ENCODE data around the gene PTMS.

Gene PTMS

GRCh38 chr12:6759741-6760140 is 6.4 kb upstream of the PTMS start:
- no peak for TF ChIP-seq POU2F2 (IDR thresholded peaks at IDR 0.05; ENCODE audit: low read depth, low read length)
- no peak for TF ChIP-seq POLR2A (IDR thresholded peaks at IDR 0.05; ENCODE audit: low read depth, low read length)
- no peak for TF ChIP-seq PAX5 (IDR thresholded peaks at IDR 0.05; ENCODE audit: insufficient read depth, low read length, severe bottlenecking)
- TF ChIP-seq POLR2AphosphoS5 (IDR thresholded peaks at IDR 0.05; ENCODE audit: low read depth, low read length), result no peak
- TF ChIP-seq SPI1 (IDR thresholded peaks at IDR 0.05; ENCODE audit: low read depth, low read length), result no peak
- TF ChIP-seq TAF1 (IDR thresholded peaks at IDR 0.05; ENCODE audit: low read depth, low read length), result no peak
- FAIRE-seq (no peak), DNase-seq (ENCODE audit: insufficient read length, low spot score) (no peak)

GRCh38 chr12:6763380-6763779 is 2.8 kb upstream of the PTMS start:
- FAIRE-seq (no peak), DNase-seq (ENCODE audit: insufficient read length, low spot score) (no peak)
- no peak for TF ChIP-seq SPI1 (IDR thresholded peaks at IDR 0.05; ENCODE audit: low read depth, low read length)
- no peak for TF ChIP-seq TAF1 (IDR thresholded peaks at IDR 0.05; ENCODE audit: low read depth, low read length)
- no peak for TF ChIP-seq POLR2AphosphoS5 (IDR thresholded peaks at IDR 0.05; ENCODE audit: low read depth, low read length)
- TF ChIP-seq POLR2A (IDR thresholded peaks at IDR 0.05; ENCODE audit: low read depth, low read length), result no peak
- TF ChIP-seq PAX5 (IDR thresholded peaks at IDR 0.05; ENCODE audit: insufficient read depth, low read length, severe bottlenecking), result no peak
- no peak for TF ChIP-seq POU2F2 (IDR thresholded peaks at IDR 0.05; ENCODE audit: low read depth, low read length)

GRCh38 chr12:6764011-6764828 is 1.9 kb upstream of the PTMS start:
- DNase-seq (ENCODE audit: insufficient read length, low spot score) (peak; percentile 90), FAIRE-seq (peak; percentile 97)
- no peak for TF ChIP-seq TAF1 (IDR thresholded peaks at IDR 0.05; ENCODE audit: low read depth, low read length)
- no peak for TF ChIP-seq POLR2AphosphoS5 (IDR thresholded peaks at IDR 0.05; ENCODE audit: low read depth, low read length)
- TF ChIP-seq POU2F2 (IDR thresholded peaks at IDR 0.05; ENCODE audit: low read depth, low read length), result peak; percentile 64; the same call in 1 of the 2 replicates

GRCh38 chr12:6765048-6765633 is 1.0 kb upstream of the PTMS start:
- FAIRE-seq, result no peak
- no peak for TF ChIP-seq TAF1 (IDR thresholded peaks at IDR 0.05; ENCODE audit: low read depth, low read length)
- no peak for TF ChIP-seq SPI1 (IDR thresholded peaks at IDR 0.05; ENCODE audit: low read depth, low read length)
- TF ChIP-seq POLR2AphosphoS5 (IDR thresholded peaks at IDR 0.05; ENCODE audit: low read depth, low read length), result no peak
- TF ChIP-seq PAX5 (IDR thresholded peaks at IDR 0.05; ENCODE audit: insufficient read depth, low read length, severe bottlenecking), result no peak
- no peak for TF ChIP-seq POLR2A (IDR thresholded peaks at IDR 0.05; ENCODE audit: low read depth, low read length)
- no peak for TF ChIP-seq POU2F2 (IDR thresholded peaks at IDR 0.05; ENCODE audit: low read depth, low read length)
- no peak for DNase-seq (ENCODE audit: insufficient read length, low spot score)

GRCh38 chr12:6766651-6767349 is 637 bp downstream of the PTMS start:
- no peak for DNase-seq (ENCODE audit: insufficient read length, low spot score)
- peak; percentile 91 for FAIRE-seq
- TF ChIP-seq POU2F2 (IDR thresholded peaks at IDR 0.05; ENCODE audit: low read depth, low read length) (no peak), PAX5 (IDR thresholded peaks at IDR 0.05; ENCODE audit: insufficient read depth, low read length, severe bottlenecking) (peak; percentile 52)

GRCh38 chr12:6767353-6768319 is 1.5 kb downstream of the PTMS start:
- no peak for DNase-seq (ENCODE audit: insufficient read length, low spot score)
- FAIRE-seq, result peak; percentile 85

GRCh38 chr12:6768437-6768914 is 2.3 kb downstream of the PTMS start:
- TF ChIP-seq POLR2AphosphoS5 (IDR thresholded peaks at IDR 0.05; ENCODE audit: low read depth, low read length), result no peak
- no peak for TF ChIP-seq SPI1 (IDR thresholded peaks at IDR 0.05; ENCODE audit: low read depth, low read length)
- no peak for TF ChIP-seq PAX5 (IDR thresholded peaks at IDR 0.05; ENCODE audit: insufficient read depth, low read length, severe bottlenecking)
- TF ChIP-seq POU2F2 (IDR thresholded peaks at IDR 0.05; ENCODE audit: low read depth, low read length), result no peak
- no peak for TF ChIP-seq POLR2A (IDR thresholded peaks at IDR 0.05; ENCODE audit: low read depth, low read length)
- no peak for TF ChIP-seq TAF1 (IDR thresholded peaks at IDR 0.05; ENCODE audit: low read depth, low read length)
- FAIRE-seq (no peak), DNase-seq (ENCODE audit: insufficient read length, low spot score) (no peak)

More at GRCh38 chr12:6767353-6768319, 1.5 kb downstream of the PTMS start:
- no peak for TF ChIP-seq SPI1 (IDR thresholded peaks at IDR 0.05; ENCODE audit: low read depth, low read length)
- TF ChIP-seq POLR2A (IDR thresholded peaks at IDR 0.05; ENCODE audit: low read depth, low read length), result no peak
- no peak for TF ChIP-seq PAX5 (IDR thresholded peaks at IDR 0.05; ENCODE audit: insufficient read depth, low read length, severe bottlenecking)
- TF ChIP-seq POLR2AphosphoS5 (IDR thresholded peaks at IDR 0.05; ENCODE audit: low read depth, low read length), result no peak
- TF ChIP-seq POU2F2 (IDR thresholded peaks at IDR 0.05; ENCODE audit: low read depth, low read length), result no peak
- no peak for TF ChIP-seq TAF1 (IDR thresholded peaks at IDR 0.05; ENCODE audit: low read depth, low read length)

- TF ChIP-seq POU2F2 (IDR thresholded peaks at IDR 0.05; ENCODE audit: low read depth, low read length) (no peak), SPI1 (IDR thresholded peaks at IDR 0.05; ENCODE audit: low read depth, low read length) (no peak), PAX5 (IDR thresholded peaks at IDR 0.05; ENCODE audit: insufficient read depth, low read length, severe bottlenecking) (no peak), TAF1 (IDR thresholded peaks at IDR 0.05; ENCODE audit: low read depth, low read length) (no peak), POLR2AphosphoS5 (IDR thresholded peaks at IDR 0.05; ENCODE audit: low read depth, low read length) (no peak), POLR2A (IDR thresholded peaks at IDR 0.05; ENCODE audit: low read depth, low read length) (no peak)
- no peak for FAIRE-seq
- DNase-seq (ENCODE audit: insufficient read length, low spot score), result no peak
Measured at GRCh38 chr12:6768990-6769389, 2.8 kb downstream of the PTMS start.

Data from GM12891 (cell line).